ENCODE measurements around the gene PPARD. TPM values are rescaled to one million over a fixed set of nuclear protein-coding genes. Genes with fewer than 3 reads are reported as not detected.

The PPARD gene
- total RNA-seq, 2 donors from 2014 or later, result 21.2 to 24.1 TPM

GRCh38 chr6:35309611-35310264 lies 32.6 kb upstream of the PPARD start:
- Histone ChIP-seq H3K4me3 (no peak overlapping the region), H3K27ac (no peak overlapping the region), H3K36me3 (no peaks in the 10 kb centered on the region), H3K9me3 (no peaks in the 10 kb centered on the region), H3K27me3 (replicated peaks; ENCODE audit: insufficient read depth) (no peaks in the 10 kb centered on the region), H3K4me1 (replicated peaks) (no peaks in the 10 kb centered on the region)
- WGBS, result 91% methylated on average over 9 of the region's 9 CpGs
- intact Hi-C loops (cut with DNase I), result no loop called here
- no peak for DNase-seq (ENCODE audit: low spot score)
- TF ChIP-seq POLR2AphosphoS5 (IDR thresholded peaks at IDR 0.05), result no peak
- TF ChIP-seq POLR2A (IDR thresholded peaks at IDR 0.05), result no peak
- TF ChIP-seq CTCF (IDR thresholded peaks at IDR 0.05), result no peak

GRCh38 chr6:35310265-35310831 lies 32.0 kb upstream of the PPARD start:
- no peaks in the 10 kb centered on the region for H3K36me3 ChIP-seq
- WGBS, result 75% methylated on average over 6 of the region's 6 CpGs

GRCh38 chr6:35311390-35312075 lies 30.8 kb upstream of the PPARD start:
- intact Hi-C loops (cut with DNase I), result no loop called here
- no peak overlapping the region for H3K4me3 ChIP-seq
- no peak overlapping the region for H3K27ac ChIP-seq
- no peak for DNase-seq (ENCODE audit: low spot score)
- no peaks in the 10 kb centered on the region for H3K27me3 ChIP-seq (replicated peaks; ENCODE audit: insufficient read depth)
- WGBS, result 76% methylated on average over 6 of the region's 6 CpGs
- no peaks in the 10 kb centered on the region for H3K36me3 ChIP-seq
- TF ChIP-seq CTCF (IDR thresholded peaks at IDR 0.05), result no peak
- H3K4me1 ChIP-seq (replicated peaks), result no peaks in the 10 kb centered on the region
- H3K9me3 ChIP-seq, result no peaks in the 10 kb centered on the region

More at GRCh38 chr6:35310265-35310831, 32.0 kb upstream of the PPARD start:
- no peaks in the 10 kb centered on the region for H3K27me3 ChIP-seq (replicated peaks; ENCODE audit: insufficient read depth)
- intact Hi-C loops (cut with DNase I), result no loop called here
- no peak for TF ChIP-seq POLR2AphosphoS5 (IDR thresholded peaks at IDR 0.05)
- TF ChIP-seq CTCF (IDR thresholded peaks at IDR 0.05), result no peak
- no peak for TF ChIP-seq POLR2A (IDR thresholded peaks at IDR 0.05)
- H3K27ac ChIP-seq, result no peak overlapping the region
- H3K4me1 ChIP-seq (replicated peaks), result no peaks in the 10 kb centered on the region
- H3K4me3 ChIP-seq, result no peak overlapping the region
- no peak for DNase-seq (ENCODE audit: low spot score)
- no peaks in the 10 kb centered on the region for H3K9me3 ChIP-seq

- no peak for DNase-seq (ENCODE audit: low spot score)
- Histone ChIP-seq H3K9me3 (no peaks in the 10 kb centered on the region), H3K27ac (no peak overlapping the region), H3K27me3 (replicated peaks; ENCODE audit: insufficient read depth) (no peaks in the 10 kb centered on the region), H3K4me3 (no peak overlapping the region), H3K36me3 (no peaks in the 10 kb centered on the region), H3K4me1 (replicated peaks) (no peaks in the 10 kb centered on the region)
- WGBS, result 89% methylated on average over 19 of the region's 19 CpGs
- intact Hi-C loops (cut with DNase I), result no loop called here
- TF ChIP-seq POLR2AphosphoS5 (IDR thresholded peaks at IDR 0.05) (no peak), CTCF (IDR thresholded peaks at IDR 0.05) (no peak), POLR2A (IDR thresholded peaks at IDR 0.05) (no peak)
Observed at GRCh38 chr6:35312076-35312800, 30.1 kb upstream of the PPARD start.
